GM12892 (cell line): ENCODE data around the gene SAMD14.

Experiments used
- POLR2A ChIP-seq: IDR thresholded peaks from 2 replicates; pipeline ENCODE4 v1.6.1; 2011; ENCODE audit warnings: low read depth, low read length, control low read depth
- POLR2AphosphoS5 ChIP-seq: IDR thresholded peaks from 2 replicates; pipeline ENCODE4 v1.6.1; 2011; ENCODE audit warnings: low read depth, low read length, control low read depth

DNA sequence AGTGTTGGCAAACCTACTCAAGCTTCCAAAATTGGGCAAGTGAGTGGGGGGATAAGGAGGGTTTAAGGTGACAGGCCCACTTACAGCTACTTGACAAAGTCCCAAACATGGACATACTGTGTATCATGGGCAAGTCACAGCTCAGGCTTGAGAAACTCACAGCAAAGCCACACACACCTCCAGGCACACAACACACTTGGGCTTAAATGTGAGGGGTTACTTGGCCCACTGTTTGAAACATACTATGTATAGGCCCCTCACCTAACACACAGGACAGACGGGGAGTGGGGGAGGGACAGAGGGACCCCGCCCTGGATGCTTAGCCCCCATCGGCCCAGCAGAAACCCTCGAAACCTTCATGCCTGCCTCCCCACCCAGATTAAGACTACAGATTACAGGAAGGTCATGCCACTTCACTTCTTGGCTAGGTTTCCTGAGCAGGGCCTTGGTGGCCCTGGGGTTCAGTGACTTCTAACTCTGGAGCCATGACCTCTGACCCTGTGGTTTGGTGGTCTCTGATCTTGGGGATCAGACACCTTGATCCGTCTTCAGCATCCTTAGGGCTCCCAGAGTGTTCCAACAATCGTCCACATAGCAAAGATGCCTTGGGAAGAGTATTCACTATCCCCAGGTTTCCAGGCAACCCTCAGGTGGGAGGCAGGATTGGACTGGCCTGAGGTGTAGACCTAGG, 2.3 kb upstream of the SAMD14 start:
- peak; percentile 15; the same call in 1 of the 2 replicates for TF ChIP-seq POLR2A
- TF ChIP-seq POLR2AphosphoS5, result peak; percentile 38; the same call in 1 of the 2 replicates
